GM19372 (cell line): ENCODE measurements around the gene SESN2.

Experiments
- ATAC-seq: cut with Tn5 transposase; IDR thresholded peaks from one replicate; pipeline ENCODE4 v1.9.1; 2021; ENCODE audit warnings: mild to moderate bottlenecking, low read depth, moderate library complexity; ENCODE audit not compliant: unreplicated experiment

SESN2 gene

DNA sequence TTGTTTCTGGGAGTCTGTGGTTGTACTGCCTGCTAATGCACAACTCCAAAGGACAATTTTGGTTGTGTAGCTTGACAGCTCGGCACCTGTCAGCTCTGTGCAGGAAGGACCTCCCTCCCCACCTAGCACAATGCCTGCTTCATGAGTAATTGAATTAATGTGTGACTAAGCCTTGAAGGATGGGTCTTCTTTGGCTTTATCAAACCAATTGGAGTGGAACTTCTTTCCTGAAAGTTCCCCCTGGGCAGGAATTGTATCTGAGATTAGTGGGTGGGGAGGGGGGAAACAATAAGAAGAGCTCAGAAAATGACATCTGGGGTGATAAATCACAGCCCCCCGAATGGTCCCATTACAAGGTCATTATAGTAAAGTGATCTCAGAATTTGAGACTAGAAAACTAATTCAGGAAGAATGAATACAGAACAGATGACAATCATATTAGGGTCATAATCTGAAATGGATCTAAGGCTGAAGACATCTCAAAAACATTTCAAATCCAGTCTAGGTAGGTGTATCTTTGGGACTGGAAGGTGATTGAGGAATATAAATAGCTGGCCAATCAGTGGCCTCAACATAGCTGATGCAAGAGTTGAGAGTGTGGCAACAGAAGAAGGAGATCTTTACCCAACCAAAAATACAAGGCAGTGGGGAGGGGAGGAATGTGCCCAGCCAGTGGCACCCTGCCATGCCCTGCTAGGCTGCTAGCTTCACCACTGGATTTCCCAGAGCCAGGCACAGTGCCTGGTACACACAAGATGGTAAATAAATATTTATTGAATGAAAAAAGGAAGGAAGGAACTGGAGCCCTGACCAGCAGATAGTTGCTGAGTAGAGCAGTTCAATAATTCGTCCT lies 10.1 kb upstream of the SESN2 start:
- no peak for ATAC-seq

DNA sequence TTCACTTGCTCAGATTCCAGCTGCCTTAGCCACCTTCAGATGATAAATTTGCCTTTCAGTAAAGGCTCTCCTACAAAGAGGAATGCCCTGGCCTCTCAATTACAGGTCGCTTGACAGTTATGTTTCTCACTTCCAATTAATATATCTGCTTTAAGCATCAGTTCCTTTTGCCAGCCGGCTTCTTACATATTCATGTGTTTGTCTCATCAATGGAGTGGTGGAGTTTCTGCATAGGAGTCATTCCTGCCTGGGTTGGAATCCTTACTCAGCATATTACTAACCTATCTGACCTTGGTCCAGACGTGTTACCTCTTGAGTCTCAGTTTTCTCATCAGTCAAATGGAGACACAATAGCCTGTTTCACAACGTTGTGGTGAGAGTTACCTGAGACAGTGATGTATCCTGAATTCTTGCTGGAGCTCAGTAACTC lies 9.4 kb upstream of the SESN2 start:
- no peak for ATAC-seq

DNA sequence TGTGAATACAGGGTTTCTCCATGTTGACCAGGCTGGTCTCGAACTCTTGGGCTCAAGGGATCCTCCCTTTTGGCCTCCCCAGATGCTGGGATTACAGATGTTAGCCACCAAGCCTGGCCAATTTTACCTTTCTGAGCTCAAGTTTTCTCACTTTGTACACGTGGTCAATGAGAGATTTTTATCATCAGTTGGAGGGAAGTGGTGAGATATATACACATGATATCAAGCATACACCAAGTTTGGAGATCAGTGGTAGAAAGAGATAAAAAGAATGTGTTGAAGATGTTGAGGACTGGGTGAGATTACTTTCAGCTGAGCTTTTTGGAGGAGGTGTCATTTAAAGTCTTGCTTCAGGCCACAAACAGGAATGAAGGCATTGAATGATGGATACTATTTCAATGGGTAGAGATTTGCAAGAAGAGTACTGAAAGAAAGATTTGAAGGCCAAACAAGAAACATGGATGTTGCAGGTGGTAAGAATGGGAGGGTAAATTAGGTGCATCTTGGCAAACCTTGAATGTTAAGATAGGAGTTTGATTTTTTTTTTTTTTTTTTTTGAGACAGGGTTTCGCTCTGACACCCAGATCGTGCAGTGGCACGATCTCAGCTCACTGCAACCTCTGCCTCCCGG lies 3.0 kb upstream of the SESN2 start:
- ATAC-seq = no peak

DNA sequence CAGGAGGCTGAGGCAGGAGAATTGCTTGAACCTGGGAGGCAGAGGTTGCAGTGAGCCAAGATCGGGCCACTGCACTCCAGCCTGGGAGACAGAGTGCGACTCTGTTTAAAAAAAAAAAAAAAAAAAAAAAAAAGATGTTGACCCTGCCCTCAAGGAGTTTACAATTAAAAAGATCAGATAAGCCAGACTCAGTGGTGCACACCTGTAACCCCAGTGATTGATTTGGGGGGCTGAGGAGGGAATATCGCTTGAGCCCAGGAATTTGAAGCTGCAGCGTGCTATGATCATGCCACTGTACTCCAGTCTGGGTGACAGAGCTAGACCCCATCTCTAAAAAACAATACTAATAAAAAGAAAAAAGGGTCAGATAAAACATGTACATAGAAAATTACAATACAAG lies 1.6 kb upstream of the SESN2 start:
- no peak for ATAC-seq

DNA sequence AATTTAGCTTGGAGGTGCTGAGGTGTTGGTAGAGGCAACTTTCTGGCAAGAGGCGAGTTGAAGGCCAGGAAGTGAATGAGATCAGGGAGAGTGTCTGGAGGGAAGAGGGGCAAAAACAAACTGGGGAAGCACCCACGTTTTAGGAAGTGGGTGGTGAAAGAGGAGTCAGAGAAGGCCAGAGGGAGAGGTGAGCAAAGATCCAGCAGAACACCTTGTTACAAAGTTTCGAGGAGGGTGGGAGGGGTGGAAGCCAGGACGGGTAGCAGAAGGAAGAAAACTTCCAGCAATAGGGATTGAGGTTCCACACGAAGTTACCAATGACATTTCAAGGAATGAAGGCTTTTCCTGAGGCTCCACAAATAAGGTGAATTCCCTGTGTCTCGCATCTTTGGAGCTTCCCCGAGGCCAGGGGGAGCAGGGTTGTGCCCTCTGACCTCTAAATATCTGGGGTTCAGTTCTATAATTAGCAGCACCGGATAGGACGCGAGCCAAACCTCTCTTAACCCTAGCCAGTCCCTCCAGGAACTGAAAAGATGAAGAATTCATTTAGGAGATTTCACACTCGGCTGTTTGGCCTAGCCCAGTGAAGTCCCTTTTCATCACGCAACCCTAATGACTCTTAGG lies 578 bp upstream of the SESN2 start:
- no peak for ATAC-seq

DNA sequence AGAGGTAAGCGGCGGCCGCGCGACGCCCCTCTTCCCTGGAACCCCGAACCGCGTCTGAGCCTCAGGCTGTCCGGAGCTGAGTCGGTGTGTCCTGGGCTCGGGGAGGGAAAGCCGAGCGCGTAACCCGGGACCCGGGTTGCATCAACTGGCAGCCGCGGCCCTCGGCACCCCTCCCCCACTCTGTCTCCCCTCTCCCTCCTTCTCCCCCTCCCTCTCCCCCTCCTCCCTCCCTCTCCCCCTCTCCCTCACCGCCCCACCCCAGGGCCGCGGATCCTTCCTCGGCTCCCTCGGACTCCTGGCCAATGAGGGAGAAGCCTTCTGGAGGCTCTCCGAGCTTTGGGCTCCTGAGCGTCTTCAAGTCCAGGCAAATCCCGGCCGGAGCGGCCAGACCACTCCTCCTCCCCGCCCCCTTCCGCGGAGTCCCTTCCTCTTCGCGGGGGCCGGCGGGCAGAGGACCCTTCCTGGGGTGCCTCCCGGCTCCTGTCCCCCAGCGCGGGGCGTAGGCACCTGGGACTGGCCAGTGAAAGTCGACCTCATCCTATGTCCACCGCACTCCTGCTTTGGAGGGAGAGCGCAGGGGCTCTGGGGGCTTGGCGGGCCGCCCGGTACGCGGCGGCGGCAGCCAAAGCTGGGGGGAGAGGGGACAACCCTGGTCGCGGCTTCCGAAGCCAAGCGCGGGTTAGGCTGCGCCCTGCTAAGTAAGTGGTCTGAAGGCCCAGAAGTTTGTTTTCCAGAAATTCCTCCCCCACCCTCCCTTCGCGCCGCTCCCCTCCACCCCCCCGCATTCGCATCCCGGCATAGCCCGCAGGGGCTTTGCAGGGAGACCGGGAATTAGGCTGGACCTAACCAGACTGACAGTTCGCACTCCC lies 850 bp downstream of the SESN2 start:
- ATAC-seq = no peak

DNA sequence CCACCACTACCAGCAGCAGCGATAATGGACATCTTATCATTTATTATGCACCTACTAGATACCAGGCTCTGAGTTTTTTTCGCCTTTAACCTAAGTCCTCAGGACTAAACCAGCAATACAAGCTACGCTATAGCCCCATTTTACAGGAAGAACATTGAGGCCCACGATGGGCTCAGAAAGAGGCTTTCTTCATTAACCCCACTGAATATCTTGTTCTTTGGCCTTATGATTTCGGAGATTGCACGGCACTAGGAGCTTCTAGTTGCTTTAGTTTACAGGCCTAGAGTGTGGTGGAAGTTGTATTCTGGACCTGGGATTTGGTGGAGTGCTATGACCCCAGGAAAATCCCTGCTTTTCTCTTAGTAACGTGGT lies 1.5 kb downstream of the SESN2 start:
- no peak for ATAC-seq

DNA sequence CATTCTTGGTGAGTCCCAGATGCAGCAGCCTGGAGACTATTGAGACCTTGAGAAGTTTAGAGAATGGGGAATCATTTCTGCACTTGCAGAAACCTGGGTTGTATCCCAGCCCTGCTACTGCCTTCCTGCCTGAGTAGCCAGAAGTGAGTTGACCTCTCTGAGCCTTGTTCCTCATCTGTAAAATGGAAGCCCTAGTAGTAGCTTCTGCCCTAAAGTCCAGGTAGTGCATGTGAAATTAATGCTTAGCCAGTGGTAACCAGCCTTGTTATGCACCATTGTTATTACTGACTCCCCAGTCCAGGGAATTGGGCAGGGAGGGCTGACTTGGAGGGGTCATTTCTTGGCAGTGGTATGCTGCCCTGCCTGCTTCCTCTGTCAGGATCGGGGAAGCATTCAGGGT lies 5.6 kb downstream of the SESN2 start:
- no peak for ATAC-seq

DNA sequence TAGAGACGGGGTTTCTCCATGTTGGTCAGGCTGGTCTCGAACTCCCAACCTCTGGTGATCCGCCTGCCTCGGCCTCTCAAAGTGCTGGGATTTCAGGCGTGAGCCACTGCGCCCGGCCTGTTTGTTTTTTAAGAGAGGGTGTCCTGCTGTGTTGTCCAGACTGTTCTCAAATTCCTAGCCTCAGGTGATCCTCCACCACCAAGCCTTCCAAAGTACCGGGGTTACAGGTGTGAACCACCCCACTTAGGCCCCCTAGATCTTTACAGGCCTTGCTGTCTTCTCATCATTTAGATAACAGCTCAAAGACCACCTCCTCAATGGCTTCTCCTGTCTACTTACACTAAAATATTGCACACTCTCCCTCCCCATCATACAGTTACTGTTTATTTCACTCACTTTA lies 6.3 kb downstream of the SESN2 start:
- ATAC-seq = no peak

DNA sequence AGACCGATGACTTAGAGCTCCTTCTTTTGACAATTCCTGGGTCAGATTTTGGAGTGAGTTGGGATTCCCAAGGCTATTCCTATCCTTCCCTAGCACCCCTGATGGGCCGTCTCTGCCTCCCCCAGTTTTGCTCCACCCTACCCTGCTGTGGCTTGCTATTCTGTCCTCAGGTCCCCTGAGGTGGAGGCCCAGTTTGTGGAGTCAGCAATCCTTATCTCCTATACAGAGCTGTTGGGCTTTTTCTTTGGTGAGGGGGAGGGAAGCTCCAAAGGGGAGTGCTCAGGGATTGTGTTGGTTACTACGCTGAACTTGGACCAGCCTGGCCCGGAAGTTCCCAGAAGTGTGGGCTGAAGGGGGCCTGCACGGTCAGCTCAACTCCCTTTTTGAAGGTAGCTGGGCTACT lies 7.6 kb downstream of the SESN2 start:
- ATAC-seq = no peak

DNA sequence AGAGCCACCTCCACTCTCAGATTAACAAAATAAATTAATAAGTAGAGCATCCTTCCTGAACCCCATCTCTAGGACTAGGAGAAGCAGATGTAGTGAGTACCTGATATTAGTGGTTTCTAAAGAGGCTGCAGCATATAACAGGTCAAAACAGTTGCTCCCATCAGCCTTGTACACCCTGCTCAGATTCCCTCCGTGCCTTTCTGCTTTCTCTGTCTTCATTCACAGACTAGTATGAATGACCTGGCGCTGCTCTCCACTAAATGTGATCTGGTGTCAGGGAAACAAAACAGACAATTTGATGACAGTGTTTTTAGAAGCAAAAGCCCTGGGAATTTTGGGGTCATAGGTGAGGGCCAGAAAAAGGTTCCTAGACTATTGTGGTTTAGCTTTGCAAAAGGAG lies 8.3 kb downstream of the SESN2 start:
- no peak for ATAC-seq

DNA sequence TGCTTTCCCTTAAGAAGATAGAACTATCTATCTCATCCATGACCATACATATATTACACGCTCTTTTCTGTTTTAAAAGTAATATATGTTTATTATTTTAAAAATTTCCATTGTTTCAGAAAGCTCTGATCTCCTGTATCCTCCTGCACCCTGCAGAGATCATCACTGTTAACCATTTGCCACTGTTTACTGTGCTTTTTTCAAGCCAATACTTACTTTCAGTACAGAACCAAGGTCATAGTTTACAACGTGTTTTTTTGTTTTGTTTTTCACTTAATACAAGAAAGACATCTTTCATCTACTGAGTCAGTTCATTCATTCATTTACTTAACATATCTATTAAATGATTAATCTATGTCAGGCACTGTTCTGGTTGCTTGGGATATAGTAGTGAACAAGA lies 10.2 kb downstream of the SESN2 start:
- ATAC-seq = no peak

DNA sequence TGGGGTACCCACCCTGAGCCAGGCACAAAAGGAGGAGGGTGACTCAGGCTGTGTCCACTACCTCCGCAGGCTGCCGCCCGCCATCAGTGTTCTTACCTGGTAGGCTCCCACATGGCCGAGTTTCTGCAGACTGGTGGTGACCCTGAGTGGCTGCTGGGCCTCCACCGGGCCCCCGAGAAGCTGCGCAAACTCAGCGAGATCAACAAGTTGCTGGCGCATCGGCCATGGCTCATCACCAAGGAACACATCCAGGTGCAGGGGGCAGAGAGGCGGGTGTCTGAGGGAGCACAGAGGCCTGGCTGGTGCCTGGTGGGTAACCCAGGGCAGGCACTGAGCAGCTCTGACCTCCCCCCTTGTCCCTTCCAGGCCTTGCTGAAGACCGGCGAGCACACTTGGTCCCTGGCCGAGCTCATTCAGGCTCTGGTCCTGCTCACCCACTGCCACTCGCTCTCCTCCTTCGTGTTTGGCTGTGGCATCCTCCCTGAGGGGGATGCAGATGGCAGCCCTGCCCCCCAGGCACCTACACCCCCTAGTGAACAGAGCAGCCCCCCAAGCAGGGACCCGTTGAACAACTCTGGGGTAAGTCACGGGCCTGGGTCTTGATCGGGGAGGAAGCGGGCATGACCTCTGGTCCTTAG lies 13.0 kb downstream of the SESN2 start:
- ATAC-seq = no peak

DNA sequence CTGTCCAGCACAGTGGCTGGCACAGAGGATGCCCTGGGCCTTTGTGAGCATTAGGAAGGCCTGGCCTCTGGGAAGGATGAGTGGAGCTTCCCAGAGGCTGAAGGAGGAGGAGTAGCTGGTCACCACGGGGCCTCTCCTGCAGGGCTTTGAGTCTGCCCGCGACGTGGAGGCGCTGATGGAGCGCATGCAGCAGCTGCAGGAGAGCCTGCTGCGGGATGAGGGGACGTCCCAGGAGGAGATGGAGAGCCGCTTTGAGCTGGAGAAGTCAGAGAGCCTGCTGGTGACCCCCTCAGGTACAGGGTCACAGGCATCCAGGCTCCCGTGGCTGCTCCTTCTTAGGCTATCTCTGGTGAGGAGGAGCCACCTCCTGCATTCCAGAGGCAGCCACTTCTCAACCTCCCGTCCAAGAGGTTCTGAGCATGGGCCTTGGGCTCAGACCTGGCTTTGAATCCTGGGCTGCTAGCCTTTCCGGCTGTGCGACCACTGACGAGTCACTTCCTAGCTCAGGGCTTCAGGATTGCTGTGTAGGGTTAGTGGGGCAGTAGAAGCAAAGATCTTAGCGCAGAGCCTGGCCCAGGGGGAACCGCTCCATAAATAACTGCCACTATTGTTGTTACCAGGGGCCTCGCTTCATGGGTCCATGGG lies 14.0 kb downstream of the SESN2 start:
- ATAC-seq = no peak

DNA sequence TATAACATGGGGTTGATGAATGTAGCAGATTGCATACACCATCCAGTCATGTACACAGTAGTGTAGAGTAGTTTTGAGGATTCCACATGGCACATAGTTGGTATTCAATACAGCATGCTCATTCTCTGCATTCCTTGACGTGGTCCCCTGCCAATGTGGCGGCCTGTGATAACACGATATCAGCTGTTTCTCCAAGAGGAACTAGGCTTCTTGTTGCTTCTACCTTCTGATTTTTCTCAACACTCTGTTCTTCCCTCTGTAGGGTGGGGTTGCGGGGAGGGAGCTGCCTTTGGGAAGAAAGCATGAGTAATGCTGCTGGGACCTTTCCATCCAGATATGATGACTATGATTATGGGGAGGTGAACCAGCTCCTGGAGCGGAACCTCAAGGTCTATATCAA lies 19.4 kb downstream of the SESN2 start:
- ATAC-seq = no peak

DNA sequence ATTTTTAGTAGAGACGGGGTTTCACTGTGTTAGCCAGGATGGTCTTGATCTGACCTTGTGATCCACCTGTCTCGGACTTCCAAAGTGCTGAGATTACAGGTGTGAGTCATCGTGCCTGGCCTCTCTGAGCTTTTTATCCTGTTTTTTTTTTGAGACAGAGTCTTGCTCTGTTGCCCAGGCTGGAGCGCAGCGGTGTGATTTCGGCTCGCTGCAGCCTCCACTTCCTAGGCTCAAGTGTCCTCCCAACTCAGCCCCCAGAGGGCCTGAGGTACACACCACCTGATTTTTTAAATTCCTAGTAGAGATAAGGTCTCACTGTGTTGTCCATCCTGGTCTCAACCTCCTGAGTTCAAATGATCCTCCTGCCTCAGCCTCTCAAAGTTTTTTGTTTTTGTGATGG lies 20.4 kb downstream of the SESN2 start:
- ATAC-seq = no peak

DNA sequence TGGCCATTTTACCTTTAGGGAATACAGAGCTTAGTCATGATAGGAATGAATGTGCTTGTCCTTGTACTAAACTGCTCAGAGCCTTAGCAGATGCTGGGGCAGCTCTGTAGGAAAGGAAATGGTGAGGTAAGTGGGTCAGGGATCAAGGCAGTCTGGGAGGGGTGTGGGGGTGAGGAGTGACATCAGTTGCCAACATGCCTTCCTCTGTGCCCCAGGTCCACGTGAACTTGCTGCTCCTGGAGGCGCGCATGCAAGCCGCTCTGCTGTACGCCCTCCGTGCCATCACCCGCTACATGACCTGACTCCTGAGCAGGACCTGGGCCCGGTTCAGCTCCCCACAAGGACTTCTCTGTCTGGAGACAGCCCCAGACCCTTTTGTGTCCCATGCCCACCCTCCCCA lies 21.2 kb downstream of the SESN2 start:
- ATAC-seq = no peak

DNA sequence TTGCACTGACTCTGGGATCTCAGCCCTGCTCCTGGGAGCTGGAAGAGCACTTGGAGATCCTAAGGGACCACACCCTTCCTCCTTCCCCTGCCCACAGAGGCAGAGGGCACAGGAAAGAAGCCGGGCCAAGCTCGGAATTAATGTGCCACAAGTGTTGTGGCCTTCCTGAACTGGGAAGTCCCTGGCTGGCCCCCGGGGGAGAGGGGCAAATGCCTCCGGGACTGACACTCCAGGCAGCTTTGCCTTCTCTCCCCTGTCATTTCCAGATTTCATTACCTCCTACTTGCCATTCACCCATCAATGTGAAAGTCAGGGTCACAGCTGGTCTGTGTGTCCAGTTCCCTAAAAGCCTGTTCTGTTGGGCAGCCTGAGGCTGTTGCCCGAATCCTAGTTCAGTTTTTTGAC lies 21.7 kb downstream of the SESN2 start:
- no peak for ATAC-seq

DNA sequence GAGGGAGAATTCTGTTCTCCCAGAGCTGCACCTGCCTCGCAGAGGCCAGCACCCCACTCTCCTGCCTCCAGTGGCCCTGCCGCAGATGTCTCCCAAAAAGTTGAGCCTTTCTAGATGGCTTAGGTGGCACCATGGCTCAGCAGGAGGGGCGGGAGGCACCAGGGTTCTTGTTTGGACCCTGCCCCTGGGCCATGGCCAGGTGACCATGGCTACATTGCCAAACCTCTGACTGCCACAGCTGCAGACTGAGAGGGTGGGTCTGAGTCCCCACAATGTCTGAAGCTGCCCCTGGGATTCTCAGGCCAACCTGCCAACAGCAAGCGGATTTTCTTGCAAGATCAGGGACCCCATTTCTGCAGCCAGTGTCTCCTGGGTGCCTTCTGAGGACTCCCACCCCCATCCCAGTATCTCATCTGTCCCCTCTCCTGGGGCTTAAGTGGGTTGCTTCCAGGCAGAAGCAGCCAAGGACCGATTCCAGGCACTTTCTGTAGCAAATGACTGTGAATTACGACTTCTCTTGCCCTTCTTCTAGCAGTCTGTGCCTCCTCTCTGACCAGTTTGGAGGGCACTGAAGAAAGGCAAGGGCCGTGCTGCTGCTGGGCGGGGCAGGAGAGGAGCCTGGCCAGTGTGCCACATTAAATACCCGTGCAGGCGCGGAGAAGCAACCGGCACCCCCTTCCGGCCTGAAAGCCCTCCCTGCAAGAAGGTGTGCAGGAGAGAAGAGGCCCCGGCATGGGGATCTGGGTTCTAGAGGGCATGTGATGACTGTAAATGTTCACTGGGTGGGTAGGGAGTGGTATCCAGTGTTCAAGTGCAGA lies 22.5 kb downstream of the SESN2 start:
- no peak for ATAC-seq
